Cerebellar nuclear complex (tissue), 1 donor: Measurements from ENCODE around the gene PIGM.

Experiments
- DNase-seq, 2 experiments: peaks; one replicate each; lab custom pipeline; 2025; lab: John Stamatoyannopoulos, UW

The PIGM gene

DNA sequence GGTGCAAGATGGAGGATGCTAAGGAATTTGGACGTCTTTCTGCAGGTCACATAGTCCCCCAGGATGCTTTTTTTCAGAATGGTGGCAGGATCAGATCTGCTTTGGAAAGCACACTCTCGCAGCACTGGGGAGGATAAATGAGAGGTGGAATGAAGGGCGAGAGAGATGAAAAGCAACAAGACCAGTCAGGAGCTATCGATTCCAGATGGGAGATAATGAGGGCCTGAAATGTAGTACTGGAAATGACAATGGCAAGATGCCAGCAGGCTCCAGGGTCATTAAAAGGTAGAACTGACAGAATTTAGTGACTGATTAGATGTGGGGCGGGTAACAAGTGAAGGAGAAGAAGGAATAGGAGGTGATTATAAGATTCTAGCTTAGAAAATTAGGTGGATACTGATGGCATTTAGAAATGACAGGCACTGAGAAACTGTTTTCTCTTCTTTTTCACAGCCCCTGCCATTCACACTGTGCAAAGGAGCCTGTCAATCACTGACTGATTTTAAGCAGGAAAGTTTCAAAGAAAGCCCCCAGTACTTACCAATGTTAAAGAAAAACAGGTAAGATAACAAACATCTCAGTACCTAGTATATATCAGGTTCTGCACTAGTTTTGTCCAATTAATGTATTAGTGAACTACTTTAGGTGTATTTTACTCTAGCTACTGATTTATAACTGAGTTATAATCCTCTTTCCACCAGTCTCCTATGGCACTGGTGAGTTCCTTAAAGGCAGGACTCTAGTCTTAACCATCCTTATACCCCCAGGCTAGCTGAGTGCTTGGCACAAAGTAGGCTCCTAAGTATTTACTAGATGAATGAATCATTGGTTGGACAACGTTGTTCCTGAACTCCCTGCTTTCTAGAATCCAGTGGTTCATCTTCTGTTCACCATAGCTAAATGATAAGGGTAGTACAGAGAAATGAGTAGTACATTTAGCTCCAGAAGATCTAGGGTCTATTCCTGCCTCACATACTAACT is 9.2 kb downstream of the PIGM start:
- DNase-seq, result no peak

DNA sequence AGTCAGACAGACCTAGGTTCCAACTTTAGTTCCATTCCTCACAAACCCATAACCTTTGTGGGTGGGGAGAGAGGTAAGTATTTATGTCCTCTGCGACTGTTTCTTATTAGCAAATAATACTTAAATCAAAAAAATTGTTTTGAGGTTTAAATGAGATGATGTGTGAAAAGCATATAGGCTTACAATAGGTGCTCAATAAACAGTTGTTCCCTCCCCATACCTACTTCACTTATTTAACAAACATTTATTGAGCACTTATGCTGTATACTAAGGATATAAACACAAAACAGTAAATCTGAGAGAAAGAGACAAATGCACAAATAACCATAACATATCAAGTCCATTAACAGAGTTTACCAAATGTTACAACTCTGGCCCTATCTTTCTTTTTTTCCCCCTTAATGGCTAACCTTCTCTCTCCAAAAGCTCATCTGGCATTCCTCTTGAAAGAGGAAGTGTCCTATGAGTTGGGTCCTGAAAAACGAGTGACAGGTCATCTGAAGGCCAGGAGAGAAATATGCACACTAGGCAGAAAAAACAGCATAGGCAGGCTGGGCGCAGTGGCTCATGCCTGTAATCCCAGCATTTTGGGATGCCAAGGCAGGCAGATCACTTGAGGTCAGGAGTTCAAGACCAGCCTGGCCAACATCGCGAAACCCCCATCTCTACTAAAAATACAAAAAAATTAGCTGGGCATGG is 10.3 kb downstream of the PIGM start:
- DNase-seq, result no peak

DNA sequence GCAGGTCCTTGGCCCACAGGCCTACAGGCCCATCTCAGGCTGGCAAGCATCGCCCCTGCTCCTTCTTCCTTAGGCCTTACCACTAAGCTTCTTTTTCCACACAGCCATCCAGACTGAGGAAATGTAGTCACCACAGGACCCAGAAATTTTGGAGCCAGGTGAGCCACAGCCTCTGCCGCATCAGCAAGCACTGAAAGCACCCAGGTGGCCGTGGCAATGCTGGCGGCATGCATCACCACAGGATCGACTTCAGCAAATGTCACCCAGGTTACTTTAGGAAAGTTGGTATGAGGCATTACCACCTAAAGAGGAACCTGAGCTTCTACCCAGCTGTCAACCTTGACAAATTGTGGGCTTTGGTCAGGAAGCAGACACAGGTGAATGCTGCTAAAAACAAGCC is 11.6 kb downstream of the PIGM start:
- DNase-seq, result no peak

DNA sequence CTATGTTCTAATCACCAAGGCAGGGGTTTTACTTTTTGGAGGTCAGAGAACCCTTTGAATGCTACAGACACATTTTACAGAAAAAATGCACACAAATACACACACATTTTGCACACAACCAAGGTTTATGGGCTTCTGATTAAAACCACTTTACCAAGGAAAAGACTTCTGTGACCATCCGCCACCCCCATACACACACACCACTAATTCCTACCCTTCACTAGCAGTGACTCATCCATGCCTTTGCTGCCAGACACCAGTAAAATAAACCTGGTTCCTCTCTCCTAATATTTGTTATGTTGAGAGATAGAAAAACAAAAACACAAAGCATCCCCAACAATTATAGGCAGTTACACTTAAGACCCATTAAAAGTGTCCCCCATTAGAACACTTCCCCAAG is 12.9 kb downstream of the PIGM start:
- no peak for DNase-seq

DNA sequence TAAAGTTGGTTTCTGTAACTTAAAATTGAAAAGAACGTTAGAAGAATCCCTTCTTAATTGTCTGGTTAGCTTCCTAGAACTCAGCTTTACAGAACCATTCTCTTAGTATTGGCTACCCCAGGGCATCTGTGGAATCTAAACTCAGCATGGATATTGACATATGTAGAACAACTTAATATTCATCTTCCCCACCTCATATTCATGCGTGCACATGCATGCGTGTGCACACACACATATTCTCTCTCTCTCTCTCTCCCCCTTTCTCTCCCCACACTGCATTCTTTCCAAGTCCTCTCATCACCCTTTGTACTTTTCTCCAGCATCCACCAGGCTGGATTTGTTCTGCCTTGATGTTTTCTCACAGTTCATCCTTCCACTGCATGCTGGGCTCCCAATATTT is 13.4 kb downstream of the PIGM start:
- DNase-seq, result no peak

DNA sequence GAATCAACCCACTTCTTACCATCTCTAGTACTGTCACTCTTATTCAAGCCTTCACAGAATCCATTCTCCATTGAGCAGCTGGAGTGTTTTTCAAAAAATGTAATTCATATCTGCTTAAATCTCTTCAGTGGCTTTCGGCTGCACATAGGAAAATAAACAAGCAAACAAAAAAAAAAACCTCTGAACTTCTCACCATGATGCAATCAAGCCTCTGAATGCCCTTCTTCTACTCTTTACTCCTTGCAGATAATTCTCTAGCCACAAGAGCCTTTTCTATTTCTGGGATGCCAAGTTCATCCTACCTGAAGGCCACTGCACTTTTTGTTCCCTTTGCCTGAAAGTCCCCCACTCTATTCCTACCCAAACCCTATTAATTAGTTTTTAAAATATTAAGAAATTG is 14.2 kb downstream of the PIGM start:
- no peak for DNase-seq

DNA sequence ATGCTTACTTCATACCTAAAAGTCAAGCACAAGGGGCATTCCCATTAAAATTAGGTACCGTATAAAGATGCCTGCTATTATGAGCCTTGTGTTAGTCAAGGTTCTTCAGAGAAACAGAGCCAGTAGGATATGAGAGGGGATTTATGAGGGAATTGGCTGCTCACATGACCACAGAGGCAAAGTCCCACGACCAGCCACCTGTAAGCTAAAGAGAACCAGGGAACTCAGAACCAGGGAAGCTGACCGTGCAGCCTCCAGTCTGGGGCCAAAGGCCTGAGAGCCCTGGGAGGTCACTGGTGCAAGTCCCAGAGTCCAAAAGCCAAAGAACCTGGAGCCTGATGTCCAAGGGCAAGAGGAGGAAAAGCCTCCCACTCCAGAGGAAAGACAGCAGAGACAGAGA is 20.0 kb downstream of the PIGM start:
- no peak for DNase-seq

DNA sequence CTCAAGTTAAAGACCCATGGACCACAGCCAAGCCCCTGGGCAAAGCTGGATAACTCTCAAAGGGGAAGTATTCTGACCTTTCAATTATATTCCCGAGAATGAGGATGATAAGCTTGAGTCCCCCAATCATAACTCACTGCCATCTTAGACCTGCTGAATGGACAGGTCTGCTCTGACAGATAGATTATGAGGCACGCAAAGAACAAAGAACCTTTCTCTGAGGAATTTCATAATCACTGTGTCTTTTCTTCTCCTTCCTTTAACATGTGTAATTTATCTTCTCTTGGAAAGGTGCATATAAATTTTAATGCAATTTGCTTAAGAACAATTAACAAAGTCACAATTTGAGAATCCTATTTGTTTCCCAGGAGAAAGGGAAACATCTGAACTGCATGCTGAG is 22.0 kb downstream of the PIGM start:
- DNase-seq, result no peak

DNA sequence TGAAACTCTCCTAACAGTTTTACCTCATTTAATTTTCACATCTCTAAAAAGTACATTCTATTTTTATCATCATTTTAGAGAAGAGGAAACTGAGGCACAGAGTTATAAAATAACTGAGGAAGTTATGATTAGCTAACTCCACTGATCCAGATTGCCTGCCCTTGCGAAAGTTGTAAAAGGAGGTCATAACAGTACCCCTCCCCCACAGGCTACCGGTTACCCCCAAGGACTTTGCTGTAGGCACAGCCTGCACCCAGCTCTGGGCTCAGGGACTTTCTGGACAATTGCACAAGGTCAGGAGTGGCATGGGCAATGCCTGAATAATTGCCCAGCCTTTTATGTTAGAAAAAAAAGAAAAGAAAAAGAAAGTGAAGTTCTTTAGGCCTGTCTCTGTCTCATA is 22.7 kb downstream of the PIGM start:
- no peak for DNase-seq

DNA sequence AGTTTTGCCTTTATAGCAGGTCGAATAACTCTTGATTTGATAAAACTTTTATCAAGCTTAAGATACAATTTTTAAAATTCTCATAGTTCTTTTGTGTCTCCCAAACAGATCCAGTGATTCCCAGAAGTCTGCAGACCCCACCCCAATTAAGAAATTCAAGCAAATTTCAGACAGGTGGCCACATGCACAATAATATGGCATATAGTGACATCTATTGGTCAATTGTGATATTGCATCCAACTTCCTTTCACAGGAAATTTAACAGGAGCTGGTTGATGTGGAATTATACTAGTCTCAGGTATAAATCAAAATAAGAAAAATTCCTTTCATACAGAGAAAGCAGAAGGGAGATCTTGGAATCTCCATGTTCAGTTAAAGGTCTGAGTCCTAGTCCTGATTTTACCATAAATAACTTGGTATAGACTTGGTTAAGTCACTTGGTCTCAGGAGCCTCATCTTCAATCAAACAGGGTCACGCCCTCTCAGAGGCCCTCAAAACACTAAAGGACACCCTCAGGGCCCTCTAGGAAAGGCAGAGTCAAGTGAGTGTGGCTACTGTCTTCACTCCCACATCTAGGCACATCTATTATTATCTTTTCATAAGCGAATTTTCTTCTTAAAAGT is 24.1 kb downstream of the PIGM start:
- no peak for DNase-seq

DNA sequence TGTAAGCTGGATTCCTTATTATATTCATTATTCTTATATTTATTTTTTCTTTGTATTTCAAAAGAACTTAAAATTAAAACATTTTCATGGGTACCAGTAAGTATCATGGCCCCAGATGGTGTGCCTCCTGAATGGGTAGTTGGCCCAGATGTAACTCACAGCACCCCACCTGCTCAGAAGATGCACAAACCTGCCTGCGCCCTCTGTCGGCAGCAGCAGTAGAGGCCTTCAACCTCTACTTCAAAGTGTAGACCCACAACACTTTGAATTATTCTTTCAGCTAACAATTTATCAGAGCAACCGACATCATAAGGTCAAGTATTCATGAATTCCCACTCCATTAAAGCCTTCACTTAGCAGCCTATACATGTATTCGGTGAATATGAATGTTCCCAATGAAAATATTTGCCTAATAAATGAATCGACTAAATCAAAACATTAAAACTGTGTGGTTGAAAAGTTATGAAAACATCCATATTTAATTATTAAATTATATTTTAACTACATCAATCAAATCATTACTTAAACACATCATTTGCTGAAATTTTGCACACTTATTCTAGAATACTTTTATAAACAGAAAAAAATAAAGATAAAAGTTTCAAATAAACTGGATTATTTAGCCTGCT is 25.4 kb downstream of the PIGM start:
- DNase-seq, result no peak

DNA sequence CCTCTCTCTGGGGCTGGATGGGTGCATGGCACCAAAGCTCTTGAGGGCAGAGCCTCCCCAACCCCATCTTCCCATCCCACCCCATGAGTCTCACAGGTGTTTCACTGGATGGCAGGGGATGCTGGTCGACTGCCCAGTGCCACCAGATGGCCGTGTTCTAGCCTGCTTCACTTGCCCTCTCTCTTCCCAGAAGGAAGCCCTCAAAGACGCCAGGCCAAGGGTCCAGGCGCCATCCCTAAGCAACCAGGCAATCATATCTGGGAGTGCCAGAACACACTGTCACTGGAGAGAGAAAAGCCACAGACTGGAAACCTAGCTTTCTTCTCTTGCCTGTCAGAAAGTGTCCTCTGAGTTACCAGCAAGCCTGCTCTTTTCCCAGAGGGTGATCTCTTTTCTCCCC is 26.7 kb downstream of the PIGM start:
- no peak for DNase-seq

DNA sequence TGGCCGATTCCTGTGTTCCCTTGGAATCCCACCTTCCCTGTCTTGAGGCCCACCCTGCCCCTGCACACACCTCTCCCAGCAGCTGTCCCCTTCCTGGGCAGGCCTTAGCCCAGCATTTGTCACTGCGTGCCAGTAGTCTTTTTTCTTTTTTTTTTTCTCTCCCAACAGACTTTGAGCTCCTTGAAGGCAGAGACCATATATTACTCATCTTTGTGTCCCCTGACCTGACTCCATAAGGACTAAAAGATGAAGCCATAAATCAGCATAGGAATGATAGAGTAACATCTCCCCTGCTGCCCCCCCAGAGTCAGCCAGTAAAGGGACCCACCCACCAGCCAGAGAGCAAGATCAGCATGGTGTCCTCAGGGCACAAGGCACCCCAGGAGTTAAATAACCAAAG is 27.4 kb downstream of the PIGM start:
- DNase-seq, result no peak

DNA sequence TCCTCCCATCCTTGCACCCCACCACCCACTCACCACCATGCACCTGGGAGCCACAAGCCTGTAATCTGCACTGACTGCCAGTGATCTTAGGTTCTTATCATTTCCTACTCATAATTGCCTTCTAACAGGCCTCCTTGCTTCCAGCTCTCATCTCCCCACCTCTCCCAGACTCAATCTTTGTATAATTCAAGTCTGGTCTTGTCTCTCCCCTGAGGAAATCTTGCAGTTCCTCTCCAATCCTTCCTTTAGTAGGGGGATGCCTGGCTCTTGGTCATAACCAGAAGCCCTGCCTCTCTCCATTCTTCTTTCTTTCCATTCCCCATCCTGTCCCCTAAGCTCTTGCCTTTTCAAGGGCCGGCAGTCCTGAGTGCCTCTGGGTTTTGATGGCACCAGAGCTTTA is 27.8 kb downstream of the PIGM start:
- no peak for DNase-seq

DNA sequence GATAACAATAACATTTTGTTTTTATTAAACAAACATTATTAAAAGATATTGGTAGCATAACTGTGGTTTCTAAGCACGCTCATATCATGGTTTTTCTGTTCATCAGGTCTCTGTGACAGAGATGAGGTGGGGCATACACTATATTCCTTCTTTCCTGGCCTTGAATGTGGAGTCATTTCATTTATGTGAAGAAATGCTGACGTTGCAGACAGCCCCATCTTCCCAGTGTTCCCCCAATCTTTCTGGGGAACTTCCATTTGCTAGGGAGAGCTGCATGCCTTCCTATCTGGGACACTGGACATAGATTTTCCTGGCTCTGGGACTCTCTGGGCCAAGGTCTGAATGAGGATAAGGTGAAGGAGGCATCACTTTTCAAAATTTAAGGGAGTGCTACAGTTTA is 30.4 kb downstream of the PIGM start:
- no peak for DNase-seq

DNA sequence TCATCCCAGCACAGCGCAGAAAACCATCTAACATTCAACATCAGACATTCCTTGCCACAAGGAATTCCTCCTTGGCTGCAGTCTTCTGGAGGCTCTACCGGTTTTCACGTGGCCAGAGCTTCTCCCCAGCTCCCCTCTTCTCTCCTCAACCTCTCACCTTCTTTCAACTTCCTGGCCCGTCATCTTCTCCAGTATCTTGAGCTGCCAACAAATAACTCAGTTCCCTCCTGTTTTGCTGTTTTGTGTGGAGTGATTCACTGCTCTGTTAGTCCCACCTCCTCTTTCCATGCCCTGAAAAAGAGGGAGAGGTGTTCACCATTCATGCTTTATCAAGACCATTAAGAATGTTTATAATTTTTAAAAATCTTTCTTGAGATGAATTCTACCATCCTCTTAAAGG is 32.6 kb downstream of the PIGM start:
- no peak for DNase-seq

DNA sequence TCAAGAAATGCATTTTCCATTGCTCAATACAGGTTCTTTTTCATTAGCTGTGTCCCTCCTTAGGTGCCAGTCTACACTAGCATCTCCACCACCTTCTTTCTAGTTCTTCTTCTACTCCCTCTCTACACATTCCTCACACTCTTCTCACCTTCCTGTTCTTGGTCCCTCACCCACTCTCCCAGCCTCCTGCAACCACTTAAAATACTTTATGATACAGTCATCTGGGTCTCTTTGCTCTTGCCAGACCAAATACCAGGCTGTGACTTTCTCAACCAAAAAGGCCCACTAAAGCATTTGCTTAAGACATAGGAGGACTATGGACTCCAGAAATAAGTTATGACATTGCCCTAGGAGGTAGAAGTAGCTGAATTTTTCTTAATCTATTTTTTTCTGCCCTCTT is 35.1 kb downstream of the PIGM start:
- no peak for DNase-seq

DNA sequence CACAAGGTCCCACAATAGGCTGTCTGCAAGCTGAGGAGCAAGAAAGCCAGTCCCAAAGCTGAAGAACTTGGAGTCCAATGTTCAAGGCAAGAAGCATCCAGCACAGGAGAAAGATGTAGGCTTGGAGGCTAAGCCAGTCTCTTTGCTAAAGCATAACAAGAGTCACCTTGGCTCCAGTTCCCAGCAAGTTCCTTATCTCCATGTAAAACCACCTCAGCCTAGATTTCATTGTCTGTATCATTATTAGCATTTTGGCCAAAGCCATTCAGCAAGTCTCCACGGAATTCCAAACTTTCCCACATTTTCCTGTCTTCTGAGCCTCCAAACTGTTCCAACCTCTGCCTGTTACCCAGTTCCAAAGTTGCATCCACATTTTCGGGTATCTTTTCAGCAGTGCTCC is 36.9 kb downstream of the PIGM start:
- DNase-seq, result no peak

DNA sequence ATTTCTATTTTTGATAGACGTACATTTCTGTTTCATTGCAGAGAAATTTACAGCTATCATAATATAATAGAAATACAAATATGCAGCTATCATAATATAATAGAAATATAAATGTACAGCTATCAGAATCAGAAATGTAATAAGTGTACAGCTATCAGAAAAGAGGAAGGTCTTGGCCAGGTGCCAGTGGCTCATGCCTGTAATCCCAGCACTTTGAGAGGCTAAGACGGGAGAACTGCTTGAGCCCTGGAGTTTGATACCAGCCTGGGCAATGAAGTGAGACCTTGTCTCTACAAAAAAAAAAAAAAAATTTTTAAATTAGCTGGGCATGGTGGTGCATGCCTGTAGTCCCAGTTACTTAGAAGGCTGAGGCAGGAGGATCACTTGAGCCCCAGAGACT is 37.9 kb downstream of the PIGM start:
- no peak for DNase-seq

DNA sequence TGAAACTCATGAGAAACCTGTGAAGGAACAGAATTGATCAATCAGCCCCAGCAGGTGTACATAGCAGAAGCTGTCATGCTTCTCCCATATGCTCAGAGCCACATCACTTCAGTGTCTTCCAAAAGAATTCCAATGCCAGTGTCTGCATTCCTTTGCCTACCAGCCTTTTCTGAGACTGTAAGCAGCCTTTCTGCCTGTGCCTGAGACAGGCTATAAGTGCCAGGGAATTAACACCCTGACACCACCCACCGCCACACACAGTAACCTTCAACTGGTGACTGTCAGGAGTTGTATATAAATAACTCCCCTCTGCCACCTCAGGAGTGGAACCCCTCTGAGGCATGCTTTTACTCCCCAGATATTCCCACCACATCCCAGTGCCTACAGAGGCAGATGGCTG is 39.6 kb downstream of the PIGM start:
- no peak for DNase-seq

DNA sequence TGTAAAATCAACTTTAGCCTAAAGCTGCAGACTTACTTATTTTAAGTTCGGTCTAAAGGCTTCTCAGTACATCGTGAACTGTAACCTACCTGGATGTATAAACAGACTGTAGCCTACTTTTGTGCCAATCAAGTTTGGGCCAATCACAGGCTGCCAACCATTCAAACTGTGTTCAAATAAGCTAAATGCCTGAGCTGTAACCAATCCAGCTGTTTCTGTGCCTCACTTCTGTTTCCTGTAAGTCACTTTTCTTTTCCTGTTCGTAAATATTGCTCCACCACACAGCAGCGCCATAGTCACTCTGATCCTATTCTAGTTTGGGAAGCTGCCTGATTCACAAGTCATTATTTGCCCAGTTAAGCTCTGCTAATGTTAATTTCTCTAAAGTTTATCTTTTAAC is 40.3 kb downstream of the PIGM start:
- DNase-seq, result no peak

DNA sequence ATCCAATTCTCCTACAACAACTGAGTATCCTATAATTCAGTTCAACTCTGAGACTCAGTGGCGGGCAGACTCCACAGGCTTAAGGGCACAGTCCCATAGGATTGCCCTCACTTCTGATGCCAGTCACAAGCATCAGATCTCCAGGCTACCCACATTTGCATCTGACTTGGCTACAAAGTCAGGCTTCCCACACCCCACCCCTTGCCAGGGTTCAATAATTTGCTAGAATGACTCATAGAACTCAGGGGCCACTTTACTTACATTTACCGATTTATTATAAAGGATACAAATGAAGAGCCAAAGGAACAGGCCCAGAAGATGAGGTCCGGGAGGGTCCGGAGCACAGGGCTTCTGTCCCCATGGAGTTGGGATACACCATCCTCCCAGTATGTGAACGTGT is 41.8 kb downstream of the PIGM start:
- DNase-seq, result no peak

DNA sequence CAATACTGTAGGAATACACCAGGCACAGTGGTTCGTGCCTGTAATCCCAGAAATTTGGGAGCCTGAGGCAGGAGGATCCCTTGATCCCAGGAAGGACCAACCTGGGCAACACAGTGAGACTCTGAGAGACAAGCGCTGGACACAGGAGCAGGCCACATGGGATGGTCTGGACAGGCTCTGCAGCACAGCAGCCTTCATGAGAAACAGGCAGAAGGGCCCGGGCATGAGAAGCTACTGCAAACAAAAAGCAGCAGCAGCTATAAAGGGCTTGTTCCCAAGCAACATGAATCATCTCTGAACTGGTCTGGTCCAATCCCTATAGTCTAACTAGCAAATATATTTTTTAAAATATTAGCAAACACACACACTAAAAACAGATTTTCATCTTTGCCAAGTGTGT is 42.2 kb downstream of the PIGM start:
- no peak for DNase-seq
